DMS53 treated with DMSO at 0.1 percent for 48 hours (cell line): ENCODE results near the gene KEAP1.

Experiments
- DNase-seq: peaks from one replicate; lab custom pipeline; 2025; ENCODE audit not compliant: unreplicated experiment; lab: John Stamatoyannopoulos, UW

The KEAP1 gene

DNA sequence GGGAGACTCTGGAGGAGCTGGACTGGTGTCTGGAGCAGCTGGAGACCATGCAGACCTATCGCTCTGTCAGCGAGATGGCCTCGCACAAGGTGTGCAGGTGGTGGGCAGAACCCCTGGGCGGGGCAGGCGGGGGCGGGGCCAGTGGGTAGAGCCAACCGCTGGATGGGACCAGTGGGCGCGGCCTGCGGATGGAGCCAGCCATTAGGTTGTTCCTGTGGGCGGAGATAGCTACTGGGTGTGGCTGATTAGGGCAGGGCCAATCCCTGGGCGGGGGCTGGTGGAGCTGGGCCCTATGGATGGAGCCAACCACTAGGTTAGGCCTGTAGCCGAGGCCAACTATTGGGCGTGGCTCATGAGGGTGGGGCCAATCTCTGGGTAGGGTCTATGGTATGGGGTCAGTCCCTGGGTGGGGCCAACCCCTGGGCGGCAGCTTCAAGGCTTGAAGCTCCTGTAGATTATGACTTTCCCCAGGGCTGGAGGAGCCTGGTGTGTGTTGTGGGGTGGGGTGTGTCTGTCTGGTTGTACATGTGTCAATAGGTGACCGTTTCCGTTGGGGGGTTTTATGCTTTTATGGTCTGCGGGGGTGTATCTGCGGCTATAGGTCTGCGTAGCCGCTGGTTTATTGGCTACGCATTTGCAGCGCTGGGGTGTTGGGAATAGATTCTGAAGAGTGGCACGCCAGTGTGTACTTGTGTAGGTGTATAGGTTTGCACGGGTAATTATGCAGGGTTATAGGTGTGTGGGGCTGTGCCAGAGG is 52.1 kb downstream of the KEAP1 start:
- DNase-seq = no peak

DNA sequence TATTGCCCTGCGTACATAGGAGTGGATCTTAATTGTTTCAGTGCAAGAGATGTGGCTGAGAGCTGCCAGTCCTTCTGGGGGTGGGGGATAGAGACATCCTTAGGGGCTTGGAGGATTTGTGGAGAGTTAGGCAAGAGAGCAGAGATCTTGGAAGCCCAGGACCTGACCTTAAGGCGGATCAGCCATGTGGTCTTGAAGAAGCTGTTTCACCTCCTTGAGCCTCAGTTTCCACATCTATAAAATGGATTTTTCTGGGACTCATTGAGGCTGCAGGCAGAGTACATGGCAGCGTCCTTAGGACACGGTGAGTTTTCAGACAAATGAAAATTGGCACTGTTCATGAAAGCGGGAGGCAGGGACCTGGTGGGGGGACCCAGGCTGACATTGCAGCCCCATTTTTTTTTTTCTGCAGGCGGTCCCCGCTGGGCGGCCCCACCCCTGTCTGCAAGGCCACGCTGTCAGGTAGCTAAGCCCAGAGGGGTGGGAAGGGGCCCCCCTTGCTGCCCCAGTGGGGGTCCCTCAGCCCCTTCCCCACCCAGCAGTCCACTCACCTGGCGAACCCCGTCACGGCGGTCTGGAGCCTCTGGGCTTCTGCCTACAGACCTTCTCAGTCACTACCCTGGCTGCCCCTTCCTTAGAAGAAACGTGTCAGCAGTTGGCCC is 52.8 kb downstream of the KEAP1 start:
- no peak for DNase-seq

DNA sequence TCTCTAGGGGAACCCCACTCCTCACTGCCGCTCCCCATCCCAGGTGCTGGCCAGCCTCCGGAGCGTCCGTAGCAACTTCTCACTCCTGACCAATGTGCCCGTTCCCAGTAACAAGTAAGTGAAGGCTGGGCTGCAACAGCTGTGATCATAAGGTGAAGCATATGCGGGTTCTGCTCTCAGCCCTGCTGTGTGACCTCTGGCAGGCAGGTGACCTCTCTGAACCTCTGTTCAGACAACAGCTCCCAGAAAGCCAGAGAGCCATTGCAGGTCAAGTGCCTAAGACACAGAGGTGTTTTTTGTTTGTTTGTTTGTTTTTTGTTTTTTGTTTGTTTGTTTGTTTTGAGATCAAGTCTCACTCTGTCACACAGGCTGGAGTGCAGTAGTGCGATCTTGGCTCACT is 54.1 kb downstream of the KEAP1 start:
- no peak for DNase-seq

DNA sequence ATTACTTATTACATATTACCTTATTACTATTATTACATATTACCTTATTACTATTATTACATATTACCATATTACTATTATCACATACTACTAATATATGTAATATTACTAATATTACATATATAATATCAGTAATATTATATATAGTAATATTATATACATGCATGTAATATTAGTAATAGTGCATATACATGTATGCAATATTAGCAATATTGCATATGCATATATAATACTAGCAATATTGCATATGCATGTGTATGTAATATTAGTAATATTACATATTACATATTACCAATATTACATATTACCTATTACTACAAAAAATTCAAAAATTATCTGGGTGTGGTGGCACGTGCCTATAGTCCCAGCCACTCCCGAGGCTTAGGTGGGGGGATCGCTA is 60.5 kb downstream of the KEAP1 start:
- DNase-seq = no peak

DNA sequence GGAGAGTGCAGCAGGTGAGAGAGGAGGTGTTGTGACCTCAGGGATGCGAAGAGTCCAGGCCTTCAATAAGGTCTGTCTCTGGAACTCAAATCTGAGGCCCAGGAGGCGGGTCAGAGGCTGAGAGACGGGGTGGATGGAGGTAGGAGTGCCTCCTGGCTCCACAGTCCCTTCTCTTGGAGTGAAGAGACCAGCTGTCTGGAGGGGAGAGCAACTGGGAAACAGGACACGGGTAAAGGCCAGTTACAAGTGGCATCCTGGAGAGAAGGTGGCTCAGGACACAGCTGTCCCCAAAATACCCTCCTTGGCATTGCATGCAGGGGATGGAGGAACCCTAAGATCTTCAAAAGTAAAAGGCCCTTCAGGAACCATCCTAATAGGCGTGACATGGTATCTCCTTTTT is 63.6 kb downstream of the KEAP1 start:
- DNase-seq = no peak
